ENCODE results near the gene IQGAP2.

IQGAP2 gene

DNA sequence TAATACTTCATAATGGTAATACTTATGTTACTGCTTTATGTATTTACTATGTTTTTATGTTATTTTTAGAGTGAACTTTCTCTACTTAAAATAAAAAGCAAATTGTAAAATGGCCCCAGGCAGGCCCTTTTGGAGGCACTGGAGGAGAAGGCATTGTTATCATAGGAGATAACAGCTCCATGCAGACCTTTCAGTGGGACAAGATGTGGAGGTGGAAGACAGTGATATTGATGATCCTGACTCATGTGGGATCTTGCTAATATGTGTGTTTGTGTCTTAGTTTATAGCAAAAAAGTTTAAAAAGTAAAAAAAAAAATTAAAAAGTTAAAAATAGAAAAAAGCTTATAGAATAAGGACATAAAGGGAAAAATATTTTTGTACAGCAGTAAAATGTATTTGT is 74.5 kb downstream of the IQGAP2 start:
- peak; percentile 9 for DNase-seq (ENCODE audit: low spot score)

DNA sequence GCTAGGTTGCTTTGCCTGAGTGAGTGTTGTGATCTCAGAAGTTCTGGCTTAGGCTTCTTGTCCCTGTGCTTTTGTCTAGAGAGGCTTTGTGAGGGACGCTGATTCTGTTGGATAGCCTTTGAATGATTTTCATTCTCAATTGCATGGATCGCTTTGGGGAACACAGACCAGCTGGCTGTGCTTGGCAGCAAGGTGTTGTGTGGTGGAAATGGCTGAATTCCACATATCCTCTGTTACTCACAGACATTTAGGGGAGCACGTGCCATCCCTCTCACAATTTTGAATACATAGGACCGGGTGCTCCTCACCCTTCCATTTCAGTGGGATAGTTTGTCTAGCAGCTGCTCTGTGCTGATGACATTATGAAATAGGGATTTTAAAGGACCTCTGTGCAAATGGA is 76.2 kb downstream of the IQGAP2 start:
- no peak for DNase-seq (ENCODE audit: low spot score)

DNA sequence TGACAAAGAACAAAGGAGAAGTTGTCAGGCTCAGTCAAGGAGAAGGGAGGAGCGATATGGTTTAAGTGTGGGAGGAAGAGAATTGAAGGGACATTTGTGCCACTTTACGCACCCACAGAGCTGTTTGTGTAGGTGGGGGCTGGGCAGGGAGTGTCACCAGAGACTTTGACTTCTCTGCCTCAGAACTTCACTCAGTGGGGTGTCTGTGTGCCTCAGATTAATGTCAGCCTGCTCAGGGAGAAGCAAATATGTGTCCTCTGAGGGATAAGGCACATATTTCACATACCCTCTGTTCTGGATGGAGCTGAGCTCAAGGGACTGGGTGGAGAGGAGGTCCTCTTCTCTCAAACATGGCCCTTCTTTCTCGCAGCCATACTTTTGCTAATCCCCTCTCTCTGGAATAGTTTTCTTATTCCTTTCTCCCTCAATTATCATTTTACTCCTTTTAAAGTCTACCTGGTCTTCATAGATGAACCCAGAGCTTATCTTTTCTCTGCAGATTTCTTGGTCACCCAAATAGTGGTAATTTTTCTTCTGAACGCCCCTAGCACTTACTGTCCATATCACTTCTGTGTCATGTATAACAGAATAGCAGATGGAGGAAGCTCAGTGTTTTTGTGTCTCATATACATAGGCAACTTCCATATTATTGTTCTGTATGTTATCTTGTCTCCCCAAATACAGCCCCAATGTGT is 77.0 kb downstream of the IQGAP2 start:
- peak; percentile 52 for DNase-seq (ENCODE audit: low spot score)

DNA sequence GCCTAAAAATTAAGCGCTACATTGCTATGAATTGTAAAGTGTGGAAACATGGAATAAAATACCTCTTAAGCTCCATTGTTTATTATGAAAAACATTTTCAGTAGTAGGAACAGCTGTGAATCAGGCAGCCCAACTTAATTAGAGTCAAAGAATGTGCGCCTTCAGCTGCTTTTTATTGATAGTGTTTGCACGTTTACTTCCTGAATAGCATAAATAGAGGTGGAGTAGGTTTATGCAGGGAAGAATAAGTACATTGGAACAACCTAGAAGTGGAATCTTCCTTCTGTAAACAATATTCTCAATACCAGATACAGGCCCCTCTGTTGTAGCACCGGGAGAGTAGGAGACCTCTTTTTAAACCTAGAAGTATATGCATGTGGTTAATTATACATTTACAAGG is 79.9 kb downstream of the IQGAP2 start:
- DNase-seq (ENCODE audit: low spot score): no peak

DNA sequence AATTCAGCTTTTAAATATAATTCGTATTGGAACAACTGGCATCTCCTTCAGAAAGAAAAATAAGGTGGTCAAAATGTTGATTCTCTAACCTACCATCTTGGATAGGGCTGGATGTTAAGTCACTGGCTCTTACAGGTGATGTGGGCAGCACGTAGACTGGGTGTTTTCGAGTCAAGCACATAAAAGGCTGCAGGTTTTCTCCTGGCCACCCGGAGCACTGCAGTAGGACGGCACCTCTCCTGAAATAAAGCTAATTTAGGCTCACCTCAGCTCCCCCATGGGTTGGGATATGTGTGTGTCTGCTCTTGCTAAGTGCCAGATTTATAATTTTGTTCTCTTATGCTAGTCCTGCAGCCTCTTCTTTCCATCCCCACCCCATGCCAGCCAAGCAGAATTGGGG is 80.3 kb downstream of the IQGAP2 start:
- no peak for DNase-seq (ENCODE audit: low spot score)

DNA sequence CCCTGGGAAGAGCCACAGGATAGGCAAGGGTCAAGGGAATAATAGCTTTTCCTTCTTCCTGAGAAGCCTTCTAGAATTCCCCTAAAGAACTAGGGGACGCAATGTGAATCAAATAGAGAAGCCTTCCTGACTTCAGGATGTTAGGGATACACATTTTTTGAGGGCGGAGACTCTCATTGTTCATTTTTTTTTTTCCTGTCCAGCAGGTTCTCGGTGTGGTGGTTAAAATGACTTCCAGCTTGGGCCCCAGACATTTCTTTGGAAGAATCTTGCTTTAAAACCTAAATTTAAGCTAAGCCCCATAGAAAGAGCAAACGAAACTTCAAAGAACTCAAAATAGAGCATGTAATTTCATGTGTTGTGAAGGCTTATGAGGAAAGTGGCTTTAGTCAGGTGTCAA is 80.8 kb downstream of the IQGAP2 start:
- DNase-seq (ENCODE audit: low spot score): no peak

DNA sequence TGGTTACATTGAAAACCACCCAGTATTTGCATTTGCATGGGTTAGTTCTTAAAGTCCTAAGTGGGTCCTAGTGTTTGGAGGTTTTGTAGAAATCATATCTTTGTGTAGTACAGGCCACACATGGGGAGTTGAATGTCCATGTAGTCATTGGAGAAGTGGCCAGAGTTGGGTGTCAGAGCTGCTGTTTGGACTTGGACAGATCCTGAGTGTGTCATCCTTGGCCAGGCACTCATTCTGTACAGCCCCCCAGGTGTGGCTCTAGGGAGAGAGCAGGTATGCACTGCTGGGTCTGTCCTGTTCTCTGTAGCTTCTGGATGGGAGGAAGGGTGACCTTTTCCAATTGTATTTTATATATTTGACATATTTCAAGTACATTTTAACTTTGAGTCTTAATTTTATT is 82.4 kb downstream of the IQGAP2 start:
- DNase-seq (ENCODE audit: low spot score): no peak

DNA sequence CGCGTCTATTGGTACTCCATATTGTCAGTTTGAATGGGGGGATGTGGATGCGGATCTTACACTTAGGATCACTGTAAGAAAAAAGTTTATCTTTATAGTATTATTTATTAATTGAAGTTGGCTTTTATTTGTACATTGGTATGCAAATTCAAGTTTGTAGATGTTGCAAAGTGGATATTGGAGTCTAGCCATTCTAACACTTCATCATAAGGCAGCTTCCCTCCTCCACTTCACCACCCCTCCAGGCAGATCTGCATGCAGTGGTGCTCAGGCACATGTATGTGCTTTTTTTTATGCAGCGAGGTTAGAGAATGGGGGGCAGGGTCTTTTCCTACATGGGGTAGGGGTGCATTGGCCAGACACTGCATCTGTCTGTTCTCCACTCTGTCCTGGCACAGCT is 84.3 kb downstream of the IQGAP2 start:
- no peak for DNase-seq (ENCODE audit: low spot score)

DNA sequence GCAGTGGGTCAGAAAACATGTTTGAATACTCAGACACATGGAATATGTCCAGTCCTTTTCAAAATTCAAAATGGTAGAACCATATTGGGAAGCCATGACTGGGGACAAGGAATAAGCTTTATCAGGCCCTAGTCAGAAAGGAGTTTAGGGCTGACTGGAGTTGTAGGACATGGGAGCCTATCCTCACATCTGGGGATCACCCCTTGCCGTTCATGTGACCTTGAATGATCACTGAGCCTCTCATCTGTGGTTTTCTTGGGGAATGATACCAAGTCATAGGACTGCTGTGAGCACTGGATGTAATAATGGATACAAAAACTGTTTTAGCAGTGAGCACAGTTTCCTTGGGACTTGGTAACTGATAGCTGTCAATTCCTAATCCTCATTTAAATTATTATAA is 84.7 kb downstream of the IQGAP2 start:
- DNase-seq (ENCODE audit: low spot score): no peak

DNA sequence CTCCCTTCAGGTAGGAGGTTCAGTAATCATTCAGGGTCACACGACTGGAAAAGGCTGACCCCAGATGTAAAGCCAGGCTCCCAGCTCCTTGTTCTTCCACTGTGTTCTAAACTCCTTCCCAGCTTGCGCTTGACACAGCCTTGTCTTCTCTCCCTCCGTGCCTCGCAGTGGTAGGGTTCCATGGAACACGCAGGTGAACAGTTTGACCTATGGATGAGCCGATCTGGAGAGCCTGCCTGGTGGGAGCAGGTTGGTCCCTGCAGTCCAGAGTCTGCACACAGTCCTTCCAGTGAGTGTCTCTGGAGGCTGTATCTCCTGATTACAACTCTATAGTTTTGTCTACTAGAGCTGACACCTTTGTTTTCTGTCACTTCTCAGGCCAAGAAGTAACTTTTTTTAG is 85.9 kb downstream of the IQGAP2 start:
- no peak for DNase-seq (ENCODE audit: low spot score)

DNA sequence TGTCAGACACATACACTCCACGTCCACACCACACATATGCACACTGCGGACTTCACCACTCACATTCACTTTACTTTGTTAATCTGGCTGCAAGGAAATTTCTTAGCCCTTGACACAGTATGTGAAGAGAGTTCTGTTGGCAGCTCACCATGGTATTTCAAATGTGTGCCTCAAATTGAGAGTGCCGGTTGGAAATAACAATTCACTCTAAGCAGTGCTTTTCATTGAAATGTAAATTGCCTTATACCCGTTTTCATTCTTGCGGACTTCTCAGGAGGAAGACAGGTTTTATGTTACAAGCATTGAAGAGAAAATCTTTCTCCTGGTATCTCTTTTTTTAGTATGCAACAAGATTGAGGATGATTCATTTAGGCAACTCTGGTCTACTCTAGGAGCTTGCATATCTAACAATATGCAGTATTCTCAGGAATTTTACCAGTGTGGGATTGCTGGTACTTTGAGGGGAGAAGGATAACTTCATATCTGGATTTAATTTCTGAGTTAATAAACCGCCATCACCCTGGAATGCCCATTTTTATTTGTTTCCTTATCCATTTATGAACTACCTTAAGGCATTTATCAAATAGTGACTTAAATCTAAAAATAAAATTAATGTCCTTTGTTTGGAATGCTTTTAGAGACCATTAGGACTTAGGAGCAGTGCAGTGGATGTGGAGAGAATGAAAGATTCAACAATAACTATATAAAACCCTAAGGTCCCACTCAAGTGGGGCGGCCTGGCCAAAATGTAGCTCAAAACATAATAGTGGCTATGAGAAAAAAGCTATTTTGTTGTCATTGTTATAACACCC is 87.0 kb downstream of the IQGAP2 start:
- no peak for DNase-seq (ENCODE audit: low spot score)

DNA sequence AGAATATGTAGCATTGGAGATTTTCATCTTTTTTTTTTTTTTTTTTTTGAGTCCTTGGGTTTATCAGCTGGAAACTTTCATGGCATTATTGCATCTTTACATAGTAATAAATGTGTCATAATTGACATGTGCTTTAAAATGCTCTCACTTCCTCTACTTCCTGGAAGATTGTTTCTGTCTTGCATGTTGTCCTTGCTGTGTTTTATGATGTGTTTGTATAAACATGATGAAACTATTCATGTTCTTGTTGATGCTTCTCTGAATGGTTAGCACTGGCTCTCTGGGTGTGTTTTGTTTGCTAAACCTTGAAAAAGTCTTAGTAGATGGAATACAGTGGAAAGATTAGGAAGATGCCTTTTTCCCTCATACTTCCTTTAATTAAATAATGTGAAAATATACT is 87.9 kb downstream of the IQGAP2 start:
- DNase-seq (ENCODE audit: low spot score): no peak

DNA sequence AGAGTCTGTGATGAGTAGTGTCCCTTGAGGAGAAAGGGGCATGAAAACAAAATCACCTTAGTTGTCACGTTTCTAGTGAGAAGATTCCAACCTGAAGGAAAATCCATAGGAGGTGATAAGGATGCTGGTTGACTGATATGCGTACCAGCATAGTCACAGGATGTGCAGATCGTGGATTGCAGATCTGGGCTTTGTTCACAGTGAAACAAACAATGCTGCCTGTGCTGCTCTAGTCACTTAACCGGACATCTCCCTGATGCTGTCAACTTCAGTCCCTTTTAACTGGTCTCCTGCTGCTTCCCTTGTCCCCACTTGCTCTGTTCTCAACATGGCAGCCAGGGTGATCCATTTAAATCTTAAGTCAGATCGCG is 89.7 kb downstream of the IQGAP2 start:
- DNase-seq (ENCODE audit: low spot score): no peak

DNA sequence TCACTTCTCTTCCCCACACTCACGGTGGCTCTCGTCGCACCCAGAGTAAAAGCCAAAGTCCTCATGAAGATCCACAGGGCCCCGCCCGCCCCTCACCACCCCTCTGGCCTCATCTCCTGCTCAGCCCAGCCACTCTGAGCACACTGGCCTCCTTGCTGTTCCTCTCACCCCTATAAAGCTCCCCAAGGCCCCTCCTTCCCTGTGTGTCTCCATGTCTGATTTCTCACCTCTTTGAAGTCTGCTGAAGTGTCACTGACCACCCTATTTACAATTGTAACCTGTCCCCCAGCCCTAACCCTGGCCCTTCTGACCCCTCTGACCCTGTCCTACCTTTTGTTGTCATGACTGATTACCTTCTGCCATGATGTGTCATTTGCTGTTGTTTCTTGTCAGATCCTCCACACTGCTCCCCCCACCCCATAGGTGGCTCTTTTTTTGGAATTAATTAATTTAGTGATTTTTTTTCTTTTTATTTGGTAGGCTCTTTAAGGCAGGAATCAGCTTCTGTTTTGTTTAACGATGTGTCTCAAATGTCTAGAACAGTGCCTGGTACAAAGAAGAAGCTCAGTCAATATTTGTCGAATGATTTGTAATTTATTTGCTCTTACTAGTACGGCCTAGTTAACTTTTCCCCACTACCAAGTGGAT is 90.2 kb downstream of the IQGAP2 start:
- no peak for DNase-seq (ENCODE audit: low spot score)

DNA sequence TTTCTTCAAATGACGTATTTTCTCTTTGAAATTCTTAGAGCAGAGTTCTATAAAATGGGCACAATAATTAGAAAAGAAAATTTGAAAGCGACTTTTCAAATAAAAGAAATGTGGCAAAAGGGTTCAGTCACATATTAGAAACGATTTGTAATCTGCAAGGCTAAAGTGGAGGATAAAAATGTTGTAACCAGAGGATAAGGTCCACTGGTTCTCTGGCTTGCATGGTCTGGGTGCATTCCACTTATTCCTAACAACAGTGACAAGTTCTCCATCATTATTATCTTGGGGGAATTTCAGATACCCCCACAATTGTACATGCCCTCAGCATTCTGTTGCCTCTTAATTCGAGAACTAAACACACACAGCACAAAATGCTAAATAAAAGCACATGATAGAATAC is 91.1 kb downstream of the IQGAP2 start:
- no peak for DNase-seq (ENCODE audit: low spot score)

DNA sequence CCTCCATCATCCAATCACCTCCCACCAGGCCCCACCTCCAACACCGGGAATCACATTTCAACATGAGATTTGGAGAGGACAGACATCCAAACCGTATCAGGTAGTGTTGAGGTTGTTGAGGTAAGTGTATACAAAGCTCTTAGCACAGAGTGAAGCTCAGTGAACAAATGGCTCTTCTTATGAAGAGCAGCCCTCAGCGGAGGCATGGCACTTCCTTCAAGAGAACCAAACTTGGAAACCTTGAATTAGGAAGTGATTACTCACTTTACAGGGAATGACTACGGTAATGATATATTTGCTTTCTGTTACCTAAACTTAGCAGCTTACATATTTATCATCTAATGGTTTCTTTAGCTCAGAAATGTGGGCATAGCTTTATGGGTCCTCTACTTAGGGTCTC is 92.8 kb downstream of the IQGAP2 start:
- no peak for DNase-seq (ENCODE audit: low spot score)

DNA sequence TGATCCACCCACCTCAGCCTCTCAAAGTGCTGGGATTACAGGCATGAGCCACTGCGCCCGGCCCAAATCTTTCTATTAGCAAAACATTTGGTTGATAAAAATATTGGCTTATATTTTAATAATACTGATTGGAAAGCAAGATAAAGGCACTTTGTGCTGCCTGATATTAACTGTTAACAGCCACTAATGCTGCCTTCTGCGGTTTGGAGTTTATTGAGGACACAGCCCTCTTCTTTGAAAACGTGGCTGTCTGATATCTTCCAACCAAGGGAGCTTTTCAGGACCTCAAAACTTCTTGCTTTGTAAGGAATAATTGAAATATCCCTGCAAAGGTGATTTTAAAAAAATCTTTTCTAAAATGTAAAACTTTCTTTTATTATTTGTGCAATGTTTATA is 94.0 kb downstream of the IQGAP2 start:
- no peak for DNase-seq (ENCODE audit: low spot score)

DNA sequence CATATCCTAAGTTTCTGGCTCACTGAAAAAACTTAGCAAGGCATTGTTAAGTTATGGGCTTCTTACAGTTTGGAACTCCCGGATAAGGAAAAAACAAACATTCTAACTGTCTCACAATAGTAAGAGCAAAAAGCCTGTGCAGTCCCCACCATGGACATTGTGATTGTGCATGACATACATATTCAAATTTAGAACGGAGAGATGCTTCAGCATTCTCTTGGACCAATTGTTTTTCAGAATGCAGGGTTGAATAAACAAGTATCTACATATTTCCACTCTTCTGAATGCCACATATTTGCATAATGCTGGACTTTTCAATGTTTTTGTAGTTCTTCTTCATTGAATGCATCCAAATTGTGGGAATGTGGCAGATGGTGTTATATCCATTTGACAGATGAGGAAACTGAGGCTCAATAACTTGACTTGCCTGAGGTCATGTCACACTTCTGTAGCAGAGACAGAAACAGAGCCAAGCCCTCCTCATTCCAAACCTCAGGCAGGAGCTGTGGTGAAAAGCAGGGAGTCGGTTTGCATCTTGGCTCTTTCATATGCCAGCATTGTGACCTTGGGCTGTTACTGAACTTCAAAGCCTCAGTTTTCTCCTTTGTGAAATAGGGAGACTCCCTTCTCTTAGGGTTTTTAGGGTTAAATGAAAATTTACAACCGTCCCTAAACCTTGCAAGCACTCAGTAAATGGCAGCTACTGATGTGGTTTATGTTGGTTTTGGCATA is 95.1 kb downstream of the IQGAP2 start:
- DNase-seq (ENCODE audit: low spot score): no peak

DNA sequence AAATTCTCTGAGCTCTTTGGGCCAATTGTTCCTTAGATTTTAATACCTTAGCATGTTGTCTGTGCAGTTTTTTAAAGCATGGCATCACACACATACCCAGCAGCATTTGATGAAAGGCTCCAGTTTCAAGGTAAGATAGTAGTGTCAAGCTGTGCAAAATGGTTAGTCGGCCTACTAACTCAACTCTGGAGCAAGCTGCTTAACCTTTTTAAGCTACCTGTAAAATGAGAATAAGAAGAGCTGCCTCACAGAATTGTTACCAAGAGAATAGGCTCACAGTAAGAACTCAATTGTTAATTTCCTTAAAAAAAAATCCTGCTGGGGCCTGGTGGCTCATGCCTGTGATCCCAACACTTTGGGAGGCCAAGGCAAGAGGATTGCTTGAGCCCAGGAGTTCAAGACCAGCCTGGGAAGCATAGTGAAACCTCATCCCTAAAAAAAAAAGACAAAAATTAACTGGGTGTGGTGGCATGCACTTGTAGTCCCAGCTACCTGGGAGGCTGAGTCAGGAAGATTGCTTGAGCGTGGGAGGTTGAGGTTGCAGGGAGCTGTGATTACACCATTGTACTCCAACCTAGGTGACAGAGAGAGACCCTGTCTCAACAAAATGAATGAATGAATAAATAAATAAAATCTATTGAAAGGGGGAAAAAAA is 96.5 kb downstream of the IQGAP2 start:
- DNase-seq (ENCODE audit: low spot score): no peak

DNA sequence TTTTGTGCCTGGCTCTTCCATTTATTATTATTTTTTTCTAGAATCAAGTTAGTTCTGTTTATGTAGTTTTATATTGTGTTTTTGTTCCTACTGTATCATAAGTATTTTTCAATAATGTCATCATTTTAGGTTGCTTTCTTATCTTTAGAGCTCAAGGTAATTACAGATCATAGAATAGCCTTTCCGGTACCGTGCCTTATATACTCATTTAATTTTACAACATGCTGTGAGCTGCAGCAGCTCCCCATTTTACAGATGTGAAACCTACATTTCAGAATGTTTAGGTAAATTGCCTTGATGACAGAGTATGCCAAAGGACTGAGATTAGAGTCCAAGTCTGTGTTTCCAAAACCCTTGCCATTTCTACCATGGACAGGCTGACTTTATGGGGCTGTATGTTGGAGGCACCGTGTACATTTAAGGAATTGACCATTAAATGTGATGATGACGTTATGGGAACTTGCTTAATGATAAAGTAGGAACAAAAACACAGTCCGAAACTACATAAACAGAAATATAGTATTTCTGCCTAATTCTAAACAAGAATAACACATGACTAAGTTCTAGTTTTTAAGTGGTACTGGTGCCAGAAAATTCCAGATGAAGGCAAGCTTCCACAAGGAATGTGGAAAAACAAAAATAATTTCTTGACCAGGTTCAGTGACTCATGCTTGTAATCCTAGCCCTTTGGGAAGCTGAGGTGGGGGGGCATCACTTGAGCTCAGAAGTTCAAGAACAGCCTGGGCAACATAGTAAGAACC is 97.7 kb downstream of the IQGAP2 start:
- no peak for DNase-seq (ENCODE audit: low spot score)

DNA sequence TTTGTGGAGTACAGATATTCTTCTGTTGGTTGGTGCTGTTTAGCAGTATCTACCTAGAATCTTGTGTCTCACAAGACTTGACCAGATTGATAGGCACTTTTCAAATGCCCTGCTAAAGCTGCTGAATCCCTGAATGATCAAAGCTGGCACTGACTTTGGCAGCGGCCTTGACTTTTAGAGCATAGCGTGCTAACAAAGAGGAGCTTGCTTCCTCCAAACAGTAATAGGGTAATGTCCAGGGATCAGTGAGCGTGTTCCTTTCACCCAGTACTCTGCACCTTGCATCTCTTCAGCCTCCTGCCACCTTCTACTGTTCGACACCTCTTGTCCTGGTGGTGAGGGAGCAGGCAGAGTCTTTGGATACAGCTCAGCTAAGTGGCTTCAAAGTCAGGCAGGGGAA is 100.8 kb downstream of the IQGAP2 start:
- DNase-seq (ENCODE audit: low spot score): no peak
